ENCODE measurements around the gene FAM234A.

FAM234A gene

DNA sequence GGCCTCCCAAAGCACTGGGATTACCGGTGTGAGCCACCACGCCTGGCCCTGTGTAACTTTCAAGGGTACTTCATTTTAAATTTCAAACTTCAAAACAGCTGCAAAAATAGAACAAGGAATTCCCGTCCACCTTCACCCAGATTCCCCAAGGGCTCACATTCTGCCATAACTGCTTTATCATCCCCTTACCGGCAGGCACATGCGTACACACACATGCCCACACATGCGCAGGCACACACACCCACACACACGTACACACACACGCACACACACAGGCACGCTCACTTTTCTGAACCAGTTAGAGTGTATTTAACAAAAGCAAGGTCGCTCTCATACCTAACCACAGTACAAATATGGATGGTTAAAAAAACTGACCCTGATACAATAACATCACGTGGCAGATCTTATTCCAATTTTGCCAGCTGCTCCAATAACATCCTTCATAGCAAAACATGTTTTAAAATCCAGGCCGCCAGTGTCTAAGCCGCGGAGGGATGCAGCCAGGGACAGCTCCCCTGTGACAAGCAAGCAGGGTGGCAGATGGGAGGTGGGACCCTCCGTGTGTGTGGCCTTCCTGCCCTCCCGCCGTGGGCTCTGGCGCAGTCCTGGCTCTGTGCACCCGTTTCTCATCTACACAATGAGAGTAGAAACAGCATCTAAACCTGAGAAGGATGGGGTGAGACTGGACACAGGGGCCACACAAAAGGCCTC lies 71.5 kb downstream of the FAM234A start:
- DNase-seq, result no peak

GRCh38 chr16:306911-307370 lies 72.3 kb downstream of the FAM234A start:
- DNase-seq, result no peak

DNA sequence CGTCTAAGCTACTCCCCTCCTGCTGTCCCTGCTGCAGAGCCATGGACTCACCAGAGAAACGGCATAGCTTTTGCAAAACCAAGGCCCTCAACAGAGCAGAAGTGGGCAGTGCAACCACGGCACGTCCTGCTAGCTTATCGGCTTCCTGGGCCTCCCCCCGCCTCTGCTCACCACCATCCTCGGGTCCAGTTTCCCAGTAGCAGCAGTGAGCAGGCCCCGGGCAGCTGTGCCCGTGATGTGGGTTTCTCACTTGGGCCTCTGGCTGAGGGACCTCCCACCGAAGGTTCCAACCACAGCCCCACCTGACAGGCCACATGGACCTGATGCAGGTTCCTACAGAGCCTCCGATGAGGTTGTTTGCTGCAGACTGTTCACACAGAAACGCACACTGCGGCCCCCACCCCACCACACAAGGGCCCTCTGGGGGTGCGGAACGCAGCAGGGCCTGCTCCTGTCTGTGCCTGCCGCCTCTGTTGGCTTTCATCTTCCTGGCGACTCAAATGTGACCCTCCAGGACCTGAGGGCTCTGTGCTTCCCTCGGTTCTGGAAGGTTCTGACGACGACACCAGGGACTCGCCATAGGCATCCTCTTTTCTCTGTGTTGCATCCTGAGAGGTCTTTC lies 73.2 kb downstream of the FAM234A start:
- DNase-seq, result no peak

DNA sequence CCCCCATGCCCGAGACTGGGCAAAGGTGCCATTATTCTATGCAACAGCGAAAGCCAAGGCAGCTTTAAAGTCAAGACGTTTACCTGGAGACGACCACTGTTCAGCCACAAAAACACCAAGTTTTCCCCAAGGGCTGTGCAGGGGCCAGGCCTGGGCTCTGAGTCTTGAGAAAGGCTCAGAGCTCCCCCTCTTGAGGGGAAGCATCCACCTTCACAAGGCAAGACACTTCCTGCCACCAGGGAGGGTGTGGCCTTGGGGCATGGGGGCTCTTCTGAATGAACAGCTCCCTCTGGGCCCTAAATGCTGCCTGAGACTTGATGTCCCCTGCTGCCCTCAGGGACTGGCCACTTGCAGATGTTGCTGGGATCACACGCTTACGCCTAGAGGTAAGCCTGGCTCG lies 74.9 kb downstream of the FAM234A start:
- DNase-seq, result no peak

- no peak for DNase-seq
These were observed 77.1 kb downstream of the FAM234A start for GRCh38 chr16:311725-312124.

DNA sequence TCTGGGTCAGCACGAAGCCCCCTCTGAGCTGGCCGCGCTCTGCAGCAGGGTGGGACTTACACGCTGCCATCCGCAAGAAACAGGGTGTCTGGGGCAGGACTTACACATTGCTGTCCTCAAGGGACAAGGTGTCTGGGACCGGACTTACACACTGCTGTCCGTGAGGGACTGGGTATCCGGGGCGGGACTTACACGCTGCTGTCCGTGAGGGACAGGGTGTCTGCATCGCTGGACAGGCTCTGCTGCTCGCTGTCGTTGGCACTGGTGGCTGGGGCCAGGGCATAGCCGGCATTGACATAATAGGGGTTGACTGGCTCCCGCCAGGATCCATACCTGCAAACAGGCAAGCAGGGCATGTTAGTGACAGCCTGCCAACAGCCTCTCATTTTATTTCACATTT lies 79.7 kb downstream of the FAM234A start:
- DNase-seq, result no peak

DNA sequence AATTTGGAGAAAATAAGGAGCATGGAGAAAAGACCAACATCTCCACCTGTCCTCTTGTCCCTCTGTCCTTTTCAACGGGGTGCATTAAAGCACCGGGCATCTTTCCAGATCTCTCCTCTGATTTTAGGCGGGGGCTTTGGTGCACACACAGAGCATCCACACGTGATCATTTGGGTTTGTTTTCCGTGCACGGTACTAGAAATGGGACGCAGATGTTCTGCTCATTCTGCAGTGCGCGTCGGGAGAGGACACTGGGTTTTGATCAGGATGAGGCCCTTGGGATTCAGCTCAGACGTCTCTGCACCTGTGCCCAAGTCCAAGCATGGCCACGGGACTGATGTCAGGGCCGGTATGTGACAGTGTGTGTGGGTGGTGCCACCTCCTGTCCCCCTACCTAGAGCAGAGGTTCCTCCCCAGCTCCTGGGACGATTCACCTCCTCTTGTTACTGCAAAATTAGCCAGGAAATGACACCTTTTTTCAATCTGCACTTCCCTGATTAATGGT lies 80.2 kb downstream of the FAM234A start:
- no peak for DNase-seq

Data from NCI-H2029 treated with DMSO at 0.1 percent for 48 hours (cell line).